Suprapubic skin (tissue), 4 donors: Measurements from ENCODE around the gene ZNF648. TPM values are rescaled to one million over a fixed set of nuclear protein-coding genes. Genes with fewer than 3 reads are reported as not detected.

Experiments used
- DNase-seq, 2 donors: peaks; one replicate each; pipeline ENCODE4 v3.0.0-alpha.2; 2019; ENCODE audit warnings: low spot score in 2 of 2
- H3K27ac ChIP-seq: fragments of 200-600 bp; sonication (generic); one replicate; pipeline ENCODE4 v1.5.1; 2019
- H3K27me3 ChIP-seq: fragments of 200-600 bp; sonication (generic); one replicate; pipeline ENCODE4 v1.5.1; 2019
- H3K36me3 ChIP-seq: fragments of 200-600 bp; sonication (generic); one replicate; pipeline ENCODE4 v1.5.1; 2019
- H3K4me1 ChIP-seq: fragments of 200-600 bp; sonication (generic); one replicate; pipeline ENCODE4 v1.5.1; 2019
- H3K4me3 ChIP-seq: fragments of 200-600 bp; sonication (generic); one replicate; pipeline ENCODE4 v1.5.1; 2019; ENCODE audit warnings: mild to moderate bottlenecking
- H3K9me3 ChIP-seq: fragments of 200-600 bp; sonication (generic); one replicate; pipeline ENCODE4 v1.5.1; 2019
- EP300 ChIP-seq: sonication (generic); formaldehyde crosslinking; IDR thresholded peaks from one replicate; pipeline ENCODE4 v1.6.1; 2017; ENCODE audit warnings: antibody characterized with exemption
- POLR2A ChIP-seq, 2 donors: fragments of 450-650 bp; IDR thresholded peaks; one replicate each; pipeline ENCODE4 v1.6.1; 2017; ENCODE audit warnings: antibody characterized with exemption in 2 of 2, mild to moderate bottlenecking in 2 of 2, moderate library complexity in 2 of 2
- POLR2AphosphoS5 ChIP-seq, 3 donors: sonication (generic); formaldehyde crosslinking; IDR thresholded peaks; one replicate each; pipeline ENCODE4 v1.6.1; 2017; ENCODE audit warnings: antibody characterized with exemption in 3 of 3
- WGBS: methylation state at CpG from one replicate; pipeline ENCODE4 v1.1.5; 2018; 5-methylcytosine and 5-hydroxymethylcytosine counted together
- total RNA-seq, 4 donors: library from RNA; depleted of rRNA; stranded (reverse); fragments of >200 nt; gene quantifications; one replicate each; pipeline ENCODE4 v1.1.0, GENCODE V29; 2016
- TF ChIP-seq, protein P1 (sequence below), 2 donors: fragments of 200-600 bp in 1 of 2; fragments of 450-650 bp in 1 of 2; sonication (generic) in 1 of 2; IDR thresholded peaks; one replicate each; pipeline ENCODE4 v1.5.1; 2016 to 2019; ENCODE audit warnings: antibody characterized with exemption in 2 of 2, mild to moderate bottlenecking in 1 of 2, moderate library complexity in 1 of 2

ZNF648 gene
- total RNA-seq, 4 donors from 2014 or later: 0.13 to 0.89 (median 0.23) TPM; not detected in 1

- TF ChIP-seq, protein P1, sequence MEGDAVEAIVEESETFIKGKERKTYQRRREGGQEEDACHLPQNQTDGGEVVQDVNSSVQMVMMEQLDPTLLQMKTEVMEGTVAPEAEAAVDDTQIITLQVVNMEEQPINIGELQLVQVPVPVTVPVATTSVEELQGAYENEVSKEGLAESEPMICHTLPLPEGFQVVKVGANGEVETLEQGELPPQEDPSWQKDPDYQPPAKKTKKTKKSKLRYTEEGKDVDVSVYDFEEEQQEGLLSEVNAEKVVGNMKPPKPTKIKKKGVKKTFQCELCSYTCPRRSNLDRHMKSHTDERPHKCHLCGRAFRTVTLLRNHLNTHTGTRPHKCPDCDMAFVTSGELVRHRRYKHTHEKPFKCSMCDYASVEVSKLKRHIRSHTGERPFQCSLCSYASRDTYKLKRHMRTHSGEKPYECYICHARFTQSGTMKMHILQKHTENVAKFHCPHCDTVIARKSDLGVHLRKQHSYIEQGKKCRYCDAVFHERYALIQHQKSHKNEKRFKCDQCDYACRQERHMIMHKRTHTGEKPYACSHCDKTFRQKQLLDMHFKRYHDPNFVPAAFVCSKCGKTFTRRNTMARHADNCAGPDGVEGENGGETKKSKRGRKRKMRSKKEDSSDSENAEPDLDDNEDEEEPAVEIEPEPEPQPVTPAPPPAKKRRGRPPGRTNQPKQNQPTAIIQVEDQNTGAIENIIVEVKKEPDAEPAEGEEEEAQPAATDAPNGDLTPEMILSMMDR (IDR thresholded peaks at IDR 0.05): no peak
- TF ChIP-seq POLR2AphosphoS5 (IDR thresholded peaks at IDR 0.05) (no peak), EP300 (no peak)
- WGBS: 72% methylated on average over 3 of the region's 3 CpGs
- Histone ChIP-seq H3K27me3 (no peaks in the 10 kb centered on the region), H3K4me1 (peaks cover 12% of the 10 kb centered on the region), H3K36me3 (no peaks in the 10 kb centered on the region), H3K4me3 (no peak overlapping the region), H3K9me3 (no peaks in the 10 kb centered on the region), H3K27ac (no peak overlapping the region)
- no peak for DNase-seq
These were observed 18.5 kb upstream of the ZNF648 start for GRCh38 chr1:182080040-182080439.

DNA sequence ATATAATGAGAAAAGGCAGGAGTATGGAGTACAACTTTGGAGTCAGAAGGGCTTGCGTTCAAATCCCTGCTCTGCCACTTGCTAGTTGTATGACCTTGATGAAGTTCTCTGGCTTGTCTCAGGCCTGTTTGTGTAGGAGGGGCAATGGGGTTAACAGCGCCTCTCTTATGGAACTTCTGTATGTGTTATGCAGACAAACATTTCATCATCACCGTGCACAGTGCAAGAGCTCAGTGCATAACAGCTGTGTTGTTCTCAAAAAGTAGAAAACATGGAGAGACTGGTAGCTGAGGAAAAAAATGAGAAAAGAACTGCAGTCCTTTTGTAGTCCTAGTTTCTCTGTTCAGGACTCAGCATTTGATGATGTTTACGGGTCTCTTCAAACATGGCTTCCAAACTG is 10.4 kb upstream of the ZNF648 start:
- no peak overlapping the region for H3K27ac ChIP-seq
- DNase-seq: no peak
- TF ChIP-seq, protein P1 (IDR thresholded peaks at IDR 0.05): no peak
- TF ChIP-seq POLR2AphosphoS5 (IDR thresholded peaks at IDR 0.05) (no peak), EP300 (no peak), POLR2A (IDR thresholded peaks at IDR 0.05) (no peak)
- H3K9me3 ChIP-seq: no peaks in the 10 kb centered on the region
- 89% methylated on average over 4 of the region's 4 CpGs for WGBS
- H3K4me3 ChIP-seq: no peak overlapping the region
- H3K4me1 ChIP-seq: no peaks in the 10 kb centered on the region
- H3K36me3 ChIP-seq: no peaks in the 10 kb centered on the region
- no peaks in the 10 kb centered on the region for H3K27me3 ChIP-seq

DNA sequence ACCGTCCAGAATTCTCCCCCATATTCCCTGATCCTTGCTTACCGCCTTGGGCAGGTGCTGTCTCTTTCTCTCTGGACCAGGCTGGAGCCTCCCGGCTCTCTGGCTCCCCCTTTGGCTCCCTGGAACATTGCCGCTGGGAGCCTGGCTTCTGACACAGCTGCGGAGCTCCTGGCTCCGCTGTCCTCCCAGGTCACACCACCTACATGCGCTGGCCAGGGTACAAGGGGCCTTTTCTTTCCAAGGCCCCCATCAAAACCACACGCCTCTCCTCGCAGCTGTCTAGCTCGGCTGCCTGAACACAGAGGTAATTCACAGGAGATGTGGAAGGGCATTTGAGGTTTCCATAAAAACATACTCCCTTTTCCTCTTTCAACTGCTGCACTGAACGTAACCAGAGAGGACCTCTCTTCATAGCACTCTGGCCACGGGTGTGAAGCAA is 7.5 kb upstream of the ZNF648 start:
- WGBS: 7% methylated on average over 10 of the region's 12 CpGs
- no peak overlapping the region for H3K4me3 ChIP-seq
- DNase-seq: no peak
- no peak for TF ChIP-seq EP300
- TF ChIP-seq, protein P1 (IDR thresholded peaks at IDR 0.05): peak; percentile 24 to 81
- no peak for TF ChIP-seq POLR2A (IDR thresholded peaks at IDR 0.05)
- TF ChIP-seq POLR2AphosphoS5 (IDR thresholded peaks at IDR 0.05): no peak
- no peaks in the 10 kb centered on the region for H3K27me3 ChIP-seq
- H3K36me3 ChIP-seq: no peaks in the 10 kb centered on the region
- no peaks in the 10 kb centered on the region for H3K9me3 ChIP-seq
- no peak overlapping the region for H3K27ac ChIP-seq
- H3K4me1 ChIP-seq: no peaks in the 10 kb centered on the region

DNA sequence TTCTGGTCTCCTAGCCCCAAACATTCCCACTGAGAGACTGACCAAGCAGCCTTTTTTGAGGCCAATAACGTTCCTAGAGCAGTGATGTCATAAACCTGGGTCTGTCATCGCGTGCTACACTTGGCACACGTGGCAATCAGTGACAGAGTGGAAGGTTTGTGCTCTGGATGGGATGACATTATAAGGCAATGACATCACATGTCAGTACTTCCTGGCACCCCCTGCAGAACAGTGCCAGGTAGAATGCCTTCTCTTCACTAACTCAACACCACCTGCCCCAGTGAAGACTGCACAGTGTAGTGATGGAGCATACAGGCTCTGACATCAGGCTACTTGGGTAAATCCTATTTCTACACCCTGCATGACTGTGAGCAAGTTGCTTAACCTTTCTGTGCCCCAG is 5.4 kb upstream of the ZNF648 start:
- H3K36me3 ChIP-seq: no peaks in the 10 kb centered on the region
- H3K4me1 ChIP-seq: no peaks in the 10 kb centered on the region
- no peak for TF ChIP-seq EP300
- TF ChIP-seq POLR2AphosphoS5 (IDR thresholded peaks at IDR 0.05): no peak
- TF ChIP-seq POLR2A (IDR thresholded peaks at IDR 0.05): no peak
- TF ChIP-seq, protein P1 (IDR thresholded peaks at IDR 0.05): no peak
- no peak overlapping the region for H3K27ac ChIP-seq
- H3K4me3 ChIP-seq: no peak overlapping the region
- DNase-seq: peak in 1 of 2 donors; percentile 8
- no peaks in the 10 kb centered on the region for H3K9me3 ChIP-seq
- no peaks in the 10 kb centered on the region for H3K27me3 ChIP-seq
- 81% methylated on average over 4 of the region's 4 CpGs for WGBS

DNA sequence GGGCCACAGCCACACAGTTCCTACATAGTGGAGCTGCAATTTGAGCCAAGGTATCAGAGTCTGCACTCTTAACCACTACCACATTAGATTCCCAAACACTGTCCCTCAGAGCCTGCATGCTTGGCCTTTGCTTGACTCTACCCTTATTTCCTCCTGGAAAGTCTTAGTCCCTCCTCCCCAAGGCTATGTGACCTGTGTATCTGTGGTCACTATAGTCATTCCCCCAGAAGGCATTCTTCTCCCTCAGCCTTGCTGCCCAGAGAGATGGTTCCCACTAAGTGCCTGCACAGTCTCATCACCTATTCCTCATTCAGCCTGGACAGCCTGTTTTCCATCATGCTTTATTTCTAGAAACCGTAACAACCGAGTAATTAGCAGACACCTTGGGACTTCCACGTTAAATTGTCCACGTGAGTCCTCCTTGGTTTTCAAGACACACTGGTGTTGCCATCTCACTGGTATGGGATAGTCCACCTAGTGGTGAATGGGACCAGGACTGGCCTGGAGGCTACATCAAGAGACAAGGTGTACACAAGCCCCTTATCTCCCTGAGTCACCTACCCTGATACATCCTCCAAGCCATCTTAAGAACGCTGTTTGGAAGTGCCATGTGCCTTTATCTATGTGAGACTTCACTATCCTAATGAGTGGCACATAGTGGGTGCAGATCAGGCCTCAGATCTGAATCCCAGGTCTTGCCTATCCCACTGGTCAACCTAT is 3.8 kb upstream of the ZNF648 start:
- Histone ChIP-seq H3K27ac (no peak overlapping the region), H3K4me1 (no peaks in the 10 kb centered on the region), H3K36me3 (no peaks in the 10 kb centered on the region), H3K27me3 (peaks cover 6% of the 10 kb centered on the region), H3K9me3 (no peaks in the 10 kb centered on the region), H3K4me3 (no peak overlapping the region)
- WGBS: 90% methylated on average over 4 of the region's 5 CpGs
- DNase-seq: no peak
- TF ChIP-seq EP300 (no peak), POLR2AphosphoS5 (IDR thresholded peaks at IDR 0.05) (no peak), POLR2A (IDR thresholded peaks at IDR 0.05) (no peak)
- TF ChIP-seq, protein P1 (IDR thresholded peaks at IDR 0.05): no peak
